GM21360 (cell line): ENCODE data around the gene B3GNT9.
"Not testable (repeated sequence)": the region's sequence is repeated elsewhere in the genome, so short reads cannot be mapped to it uniquely, and the experiment has no call there.

Source experiments
- ATAC-seq: cut with Tn5 transposase; IDR thresholded peaks from one replicate; pipeline ENCODE4 v1.9.1; 2021; ENCODE audit warnings: mild to moderate bottlenecking, moderate library complexity; ENCODE audit not compliant: unreplicated experiment

Gene B3GNT9

DNA sequence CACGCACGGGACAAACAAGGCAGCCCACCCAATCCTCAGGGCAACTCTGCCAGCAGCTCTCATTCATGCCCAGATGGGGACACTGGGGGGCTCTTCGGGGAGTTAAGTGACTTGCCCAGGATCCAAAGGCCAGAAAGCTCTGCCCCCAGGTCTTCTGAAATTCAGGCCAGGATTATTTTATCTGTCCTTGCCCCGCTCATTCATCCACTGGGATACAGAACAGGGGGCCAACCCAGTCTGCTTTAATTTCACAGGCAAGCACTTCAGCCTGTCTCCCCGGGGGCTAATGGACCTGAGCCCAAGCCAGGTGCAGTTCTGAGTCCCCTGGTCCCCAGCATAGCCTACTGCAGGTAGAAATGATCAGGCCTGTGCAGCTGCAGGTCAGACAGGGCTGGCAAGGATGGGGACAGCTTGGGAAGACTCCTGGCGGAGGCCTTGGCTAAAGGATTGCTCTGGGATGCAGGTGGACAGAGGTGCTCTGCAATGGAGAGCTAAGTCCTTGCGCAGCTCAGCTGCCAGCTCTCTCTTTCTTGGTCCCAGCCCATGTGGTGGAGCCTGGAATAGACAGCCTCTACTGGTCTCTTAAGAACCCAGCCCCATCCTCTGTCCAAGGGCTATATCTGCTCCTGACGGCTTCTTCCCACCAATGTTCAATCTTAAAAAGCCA is 766 bp upstream of the B3GNT9 start:
- no peak for ATAC-seq

DNA sequence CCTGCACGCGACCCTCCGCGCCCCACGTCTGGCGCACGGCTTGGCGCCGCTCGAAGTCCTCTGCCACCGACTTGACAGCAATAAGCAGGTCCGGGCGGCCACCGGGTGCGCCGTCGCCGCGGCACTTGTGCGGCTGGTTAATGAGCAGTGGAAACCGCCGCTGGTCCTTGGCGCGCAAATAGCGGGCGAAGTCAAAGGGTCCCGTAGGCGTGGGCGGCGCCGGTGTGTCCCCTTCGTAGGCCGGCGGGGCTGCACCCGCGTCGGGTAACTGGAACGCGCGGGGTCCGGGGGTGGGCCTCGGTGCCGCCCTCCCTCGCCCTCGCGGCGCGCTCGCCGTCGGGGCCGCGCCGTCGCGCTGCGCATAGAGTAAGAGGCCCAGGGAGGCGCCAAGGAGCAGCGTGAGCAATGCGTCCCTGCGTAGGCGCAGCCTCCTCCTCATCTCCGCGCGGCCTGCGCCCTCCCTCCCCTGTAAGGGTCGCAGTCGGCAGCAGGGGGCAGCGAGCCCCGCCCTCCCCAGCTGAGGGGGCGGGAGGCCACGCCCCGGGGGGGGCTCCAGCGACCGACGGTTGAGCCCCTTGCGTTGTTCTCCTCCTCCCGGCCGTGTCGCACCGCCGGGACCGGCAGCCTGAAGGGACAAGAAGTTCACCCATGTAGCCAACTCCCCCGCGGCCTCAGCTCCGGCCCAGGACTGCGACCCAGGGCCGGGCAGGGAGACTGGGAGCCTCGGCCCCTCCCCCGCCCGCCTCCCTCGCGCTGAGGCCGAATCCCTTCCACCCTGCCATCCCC is 558 bp downstream of the B3GNT9 start:
- peak; percentile 34 for ATAC-seq

DNA sequence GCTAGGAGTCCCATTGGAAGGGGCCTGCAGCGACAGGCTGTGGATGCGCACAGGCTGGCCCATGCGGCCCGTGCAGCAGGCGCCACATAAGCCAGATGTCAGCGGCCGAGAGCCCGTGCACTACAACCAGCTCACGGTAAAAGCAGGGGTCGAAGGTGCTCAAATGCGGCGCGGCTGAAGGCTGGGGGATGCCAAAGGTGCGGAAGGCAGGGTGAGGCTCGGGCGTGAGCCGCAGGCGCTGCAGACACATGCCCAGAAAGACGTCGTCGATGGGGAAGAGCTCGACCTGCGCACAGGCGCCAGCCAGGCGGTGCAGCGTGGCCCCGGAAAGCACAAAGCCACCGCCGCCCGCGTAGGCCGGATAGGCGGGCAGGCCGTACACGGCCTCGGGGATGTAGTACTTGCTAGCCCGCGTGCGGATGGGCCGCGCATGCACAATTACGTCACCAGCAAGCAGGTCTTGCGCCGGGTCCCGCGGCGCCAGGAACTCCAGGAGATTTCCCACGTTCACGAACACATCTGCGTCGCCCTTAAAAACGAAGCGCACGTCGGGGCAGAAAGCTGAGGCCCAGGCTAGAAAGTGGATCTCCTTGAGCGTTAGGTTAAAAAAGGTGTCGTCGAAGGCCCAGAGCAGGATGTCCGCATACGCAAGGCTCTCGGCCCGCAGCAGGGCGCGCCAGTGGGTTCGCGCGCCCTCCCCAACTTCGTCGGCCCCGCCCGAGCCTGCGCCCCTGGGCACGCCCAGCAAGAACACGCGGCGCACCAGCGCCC is 1.3 kb downstream of the B3GNT9 start:
- no peak for ATAC-seq

DNA sequence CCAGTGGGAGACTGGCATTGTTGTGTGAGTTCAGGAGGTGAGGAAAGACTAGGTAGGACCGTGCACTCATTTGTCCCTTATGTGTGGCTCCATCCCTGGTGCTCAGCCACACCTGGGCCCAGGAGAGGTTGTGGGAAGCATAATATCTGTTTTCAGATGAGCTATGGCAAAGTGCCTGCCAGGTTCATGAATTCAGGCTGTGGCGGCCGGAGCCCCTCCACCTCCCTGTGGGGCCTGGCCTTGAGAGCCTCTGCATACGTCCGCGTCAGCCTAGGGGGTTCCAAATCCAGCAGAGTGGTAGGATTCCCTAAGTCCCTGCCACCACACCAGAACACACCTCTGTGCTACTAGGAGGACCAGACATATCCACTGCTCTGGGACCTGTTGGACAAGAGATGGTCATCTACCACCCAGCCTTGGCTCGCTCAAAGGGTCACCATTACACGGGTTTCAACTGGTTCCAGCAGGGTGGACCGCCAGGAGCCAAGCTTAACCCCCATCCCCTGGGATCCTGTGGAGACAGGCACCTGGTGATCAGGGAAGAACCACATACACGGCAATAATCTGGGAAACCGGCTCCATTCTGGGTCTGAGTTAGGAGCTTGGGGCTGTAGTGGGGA is 2.0 kb downstream of the B3GNT9 start:
- ATAC-seq = no peak

DNA sequence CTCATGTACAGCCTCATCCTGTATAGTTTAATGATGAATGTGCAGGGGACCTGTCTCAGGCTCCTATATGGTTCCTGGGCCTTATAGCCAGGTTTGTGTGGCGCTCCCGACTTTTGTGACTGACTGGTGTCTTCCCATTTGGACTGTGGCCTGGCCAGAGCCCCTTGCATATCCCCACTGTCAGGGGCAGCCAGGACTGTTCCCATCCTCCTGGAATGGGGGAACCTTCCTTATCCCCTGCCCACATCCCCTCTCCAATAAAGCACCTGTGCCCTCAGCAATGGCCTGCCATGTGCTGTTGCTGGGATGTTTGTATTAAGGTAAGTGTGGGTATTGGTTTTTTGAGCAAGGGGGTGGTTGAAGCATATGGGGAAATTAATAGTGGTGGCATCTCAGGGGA is 2.6 kb downstream of the B3GNT9 start:
- ATAC-seq = no peak

DNA sequence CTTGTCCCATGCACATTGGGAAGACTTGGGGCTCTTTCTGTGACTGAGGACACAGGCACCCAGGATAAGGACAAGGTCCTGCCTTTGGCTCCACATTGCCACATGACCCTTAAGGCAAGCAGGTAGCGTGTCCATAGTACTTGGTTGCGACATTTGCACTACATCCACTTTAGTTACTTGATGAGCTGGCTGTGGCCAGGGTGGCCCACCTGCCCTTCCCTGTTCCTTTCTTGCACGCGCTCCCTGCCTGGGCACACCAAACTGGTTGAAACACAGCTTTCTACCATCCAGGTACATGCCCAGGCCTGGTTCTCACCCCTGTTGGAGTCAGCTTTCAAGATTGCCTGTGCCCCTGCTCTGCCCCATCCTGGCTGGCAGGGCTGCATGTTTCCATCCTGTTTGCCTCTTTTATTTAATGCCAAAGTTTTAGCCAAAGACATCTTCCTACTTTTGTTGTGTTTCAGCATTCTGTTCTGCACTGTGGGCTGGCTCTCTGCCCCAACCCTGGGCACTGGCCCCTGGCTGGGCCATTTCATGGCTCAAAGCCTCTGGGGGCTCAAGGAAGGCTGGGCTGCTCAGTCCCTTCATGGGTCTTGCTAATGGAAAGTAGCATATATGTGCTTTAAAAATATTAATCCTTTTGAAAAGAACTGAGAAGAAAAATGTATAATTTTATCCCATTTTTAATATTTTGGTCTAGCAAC is 3.2 kb downstream of the B3GNT9 start:
- no peak for ATAC-seq

DNA sequence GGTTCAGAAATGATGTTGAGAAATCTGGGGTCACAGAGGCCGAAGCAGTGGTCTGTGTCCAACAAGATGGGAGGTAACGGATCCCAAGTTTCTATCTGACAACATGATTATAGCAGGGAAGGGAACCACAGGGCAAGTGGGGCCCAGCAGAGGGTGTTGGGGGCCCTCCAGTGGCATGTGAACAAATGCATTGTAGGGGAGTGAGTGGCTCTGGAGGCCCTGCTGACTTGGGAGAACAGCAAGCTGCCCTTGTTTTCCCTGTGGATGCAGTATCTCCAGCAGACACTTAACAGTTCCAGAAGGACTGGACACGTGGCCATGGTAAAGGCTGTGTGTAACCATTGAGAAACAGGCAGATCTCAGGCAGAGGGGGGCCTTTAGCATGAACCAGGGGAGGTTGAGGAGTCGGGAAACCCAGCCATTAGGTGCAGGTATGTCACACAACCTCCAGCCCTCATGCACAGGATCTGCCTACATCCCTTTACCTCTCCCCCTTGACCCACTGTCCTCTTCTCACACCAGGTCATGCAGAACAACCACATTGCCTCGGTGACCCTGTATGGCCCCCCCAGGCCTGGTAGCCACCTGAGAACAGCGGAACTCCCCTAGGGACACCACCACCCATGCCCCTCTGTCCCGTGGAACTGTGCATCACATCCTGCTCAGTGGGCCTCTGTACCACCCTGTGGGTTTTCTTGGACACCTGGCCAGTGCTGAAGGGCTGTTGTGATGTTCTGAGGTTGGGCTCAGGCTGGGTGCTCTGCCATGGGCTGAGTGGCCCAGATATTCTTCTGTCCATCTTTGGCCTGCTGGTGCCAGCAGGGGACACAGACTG is 4.1 kb downstream of the B3GNT9 start:
- no peak for ATAC-seq

DNA sequence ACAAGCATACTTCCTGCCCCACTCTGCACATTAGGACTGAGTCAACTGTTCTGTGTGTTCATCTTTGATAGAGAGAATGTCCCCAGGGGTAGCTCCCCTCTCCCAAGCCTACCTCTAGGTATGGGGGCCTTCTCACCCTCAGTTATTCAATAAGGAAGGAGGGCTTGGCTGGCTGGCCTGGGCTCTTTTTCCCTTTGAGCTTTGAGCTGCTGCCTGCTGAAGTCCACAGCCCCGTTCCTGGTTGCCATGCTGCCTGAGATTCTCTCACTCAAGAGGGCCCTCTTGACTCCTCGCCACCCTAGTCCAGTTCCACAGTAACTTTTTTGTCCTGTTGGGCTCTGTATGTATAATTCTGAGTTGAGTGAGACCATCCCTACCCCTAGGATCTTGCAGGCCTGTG is 5.1 kb downstream of the B3GNT9 start:
- ATAC-seq = no peak

DNA sequence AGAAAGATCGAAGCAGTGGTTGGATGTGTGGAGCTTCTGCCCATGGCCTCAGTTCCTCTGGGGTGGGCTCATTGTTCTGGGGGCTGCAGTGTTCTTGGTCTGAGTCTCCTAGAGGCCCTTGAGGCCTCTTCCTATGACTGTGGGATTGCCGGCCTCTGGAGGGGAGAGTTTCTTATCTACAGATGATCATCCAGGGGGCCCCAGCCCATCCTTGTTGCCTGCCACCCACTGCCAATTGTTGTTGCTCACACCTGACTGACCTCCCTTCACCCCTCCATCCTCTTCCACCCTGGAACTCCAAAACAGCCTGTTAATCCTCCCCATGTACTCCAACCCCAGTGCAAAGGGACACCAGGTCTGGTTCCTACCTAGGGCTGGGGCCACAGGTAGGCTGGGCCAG is 5.9 kb downstream of the B3GNT9 start:
- ATAC-seq = no peak

DNA sequence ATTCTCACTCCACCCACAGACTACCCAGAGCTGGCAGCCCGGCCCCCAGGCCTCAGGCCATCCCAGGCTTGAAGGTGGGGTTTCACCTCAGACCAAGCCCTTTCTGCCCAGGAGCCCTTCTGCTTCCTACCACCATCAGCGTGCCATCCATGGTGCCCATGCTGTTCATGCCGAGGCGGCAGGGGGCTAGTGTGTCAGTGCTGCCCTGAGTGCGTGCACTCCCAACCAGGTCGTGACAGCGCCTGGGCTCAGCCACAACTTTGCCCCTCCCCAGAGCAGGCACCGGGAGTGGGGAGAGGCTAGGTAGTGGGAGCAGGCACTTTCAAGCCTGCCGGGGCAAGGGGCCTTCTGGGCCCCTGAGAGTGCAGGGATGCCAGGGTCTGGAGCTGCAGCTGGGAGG is 8.5 kb downstream of the B3GNT9 start:
- ATAC-seq = no peak

DNA sequence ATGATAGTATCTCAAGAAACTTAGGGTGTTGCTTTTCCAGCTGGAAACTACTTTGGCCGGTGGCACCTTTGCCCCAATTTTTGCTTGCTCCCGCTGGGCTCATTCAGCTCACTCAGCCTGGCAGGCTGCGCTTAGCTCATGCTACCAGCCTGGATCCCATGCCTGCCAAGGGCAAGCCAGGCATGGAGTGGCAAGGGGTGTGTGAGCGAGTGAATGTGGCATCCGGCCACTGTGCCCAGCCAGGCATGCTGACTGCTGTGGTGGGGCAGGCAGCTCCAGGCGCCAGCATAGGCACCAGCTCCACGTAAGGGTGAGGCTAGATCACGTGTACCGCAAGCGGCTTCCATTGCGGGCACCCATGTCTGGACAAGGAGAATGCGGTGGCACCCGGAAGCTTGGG is 9.4 kb downstream of the B3GNT9 start:
- no peak for ATAC-seq

DNA sequence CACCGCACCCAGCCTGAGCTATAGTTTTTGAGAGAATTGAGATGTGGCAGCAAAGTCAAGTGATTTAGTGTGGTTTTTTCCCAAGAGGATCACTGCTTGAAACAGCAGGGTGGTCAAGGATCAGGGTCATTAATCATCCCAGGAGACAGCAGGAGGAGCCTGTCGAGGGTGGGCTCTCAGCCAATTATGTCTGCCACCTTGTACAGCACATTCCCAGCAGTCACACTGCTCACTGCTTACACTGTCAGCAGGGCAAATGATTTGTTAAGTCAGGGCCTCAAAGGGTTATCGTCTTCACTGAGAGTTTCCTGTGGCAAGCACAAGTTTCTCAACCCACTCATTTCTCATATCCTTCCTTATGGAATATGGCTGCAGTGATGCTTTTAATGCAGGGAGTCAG is 13.2 kb downstream of the B3GNT9 start:
- ATAC-seq = no peak

DNA sequence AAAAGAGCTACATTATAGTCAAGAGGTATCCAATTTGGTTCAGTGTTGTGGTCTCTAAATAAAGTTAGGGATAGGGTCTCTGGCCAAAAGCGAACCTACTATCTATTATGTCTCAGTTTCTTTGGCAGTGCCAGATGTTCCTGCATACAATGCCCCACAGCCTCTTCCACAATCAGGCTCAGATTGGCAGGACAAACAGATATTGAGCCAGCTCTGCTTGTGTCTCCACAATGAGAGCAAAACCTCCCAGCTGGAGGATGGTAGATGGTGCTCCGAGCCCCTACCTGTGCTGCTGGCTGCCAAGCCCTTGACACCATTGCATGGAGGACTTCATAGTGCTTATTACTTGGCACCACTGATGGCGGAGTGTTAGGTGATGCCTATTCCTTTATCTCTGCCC is 21.4 kb downstream of the B3GNT9 start:
- ATAC-seq = no peak

DNA sequence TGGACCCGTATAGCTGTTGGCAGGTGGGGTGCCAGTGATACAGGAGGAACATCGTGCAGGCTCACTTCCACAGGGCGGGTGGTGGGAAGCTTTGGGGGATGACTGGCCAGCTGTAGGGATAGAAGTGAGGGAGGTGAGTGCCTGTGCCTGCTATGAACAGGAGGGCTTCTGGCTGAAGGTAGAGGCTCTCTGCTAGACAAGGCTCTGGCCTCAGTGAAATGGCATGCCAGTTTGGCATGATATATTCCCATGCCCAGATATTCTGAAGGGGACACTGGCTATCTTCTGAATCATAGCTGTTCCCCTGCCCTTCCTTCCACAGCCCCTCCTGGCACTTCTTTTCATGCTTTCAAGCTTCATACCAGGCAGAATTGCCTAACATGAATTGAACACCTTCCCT is 21.9 kb downstream of the B3GNT9 start:
- no peak for ATAC-seq

DNA sequence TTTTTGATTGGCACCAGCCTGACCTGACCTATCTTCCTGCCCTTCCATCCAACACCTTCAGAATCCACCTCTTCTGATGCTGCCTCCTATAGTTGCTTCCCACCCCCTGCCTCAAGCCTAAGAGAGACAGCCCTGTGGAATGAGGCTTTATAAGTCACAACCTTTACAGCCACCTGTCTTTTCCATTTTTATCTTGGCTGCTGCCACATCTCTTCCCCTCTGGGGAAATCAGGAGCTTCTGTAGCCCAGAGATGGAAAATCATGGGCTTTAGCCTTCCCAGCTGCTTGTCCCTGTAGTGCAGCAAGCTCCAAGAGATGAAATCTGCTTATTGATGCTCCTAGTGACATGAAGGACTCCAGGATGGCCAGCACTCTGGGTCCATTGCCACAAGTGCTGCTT is 22.4 kb downstream of the B3GNT9 start:
- ATAC-seq = no peak

DNA sequence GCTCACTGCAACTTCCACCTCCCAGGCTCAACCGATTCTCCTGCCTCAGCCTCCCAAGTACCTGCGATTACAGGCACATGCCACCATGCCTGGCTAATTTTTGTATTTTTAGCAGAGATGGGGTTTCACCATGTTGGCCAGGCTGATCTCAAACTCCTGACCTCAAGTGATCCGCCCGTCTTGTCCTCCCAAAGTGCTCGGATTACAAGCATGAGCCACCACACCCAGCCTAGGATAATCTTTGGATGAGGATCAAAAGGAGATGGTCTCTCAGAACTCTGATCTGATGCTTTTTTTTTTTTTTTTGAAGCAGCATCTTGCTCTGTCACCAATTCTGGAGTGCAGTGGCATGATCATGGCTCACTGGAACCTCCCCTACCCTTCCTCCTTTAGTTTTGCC is 28.0 kb downstream of the B3GNT9 start:
- not testable (repeated sequence) for ATAC-seq

DNA sequence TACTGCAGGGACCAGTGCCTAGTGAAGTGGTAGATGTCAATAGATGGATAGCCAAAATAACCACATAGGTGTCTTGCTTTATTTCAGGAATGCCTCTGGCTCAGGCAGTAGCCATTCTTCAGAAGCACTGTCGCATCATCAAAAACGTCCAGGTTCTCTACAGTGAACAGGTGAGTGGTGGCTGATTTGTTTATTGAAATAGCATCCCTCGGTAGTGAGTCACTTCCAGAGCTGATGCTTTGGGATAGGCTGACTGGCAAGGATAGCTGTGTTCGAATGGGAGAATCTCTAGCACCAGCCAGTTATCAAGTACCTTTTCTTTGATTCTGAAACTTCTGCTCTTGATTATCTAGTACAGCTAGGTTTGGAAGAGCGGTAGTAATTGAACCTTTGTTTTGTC is 30.8 kb downstream of the B3GNT9 start:
- ATAC-seq = no peak

DNA sequence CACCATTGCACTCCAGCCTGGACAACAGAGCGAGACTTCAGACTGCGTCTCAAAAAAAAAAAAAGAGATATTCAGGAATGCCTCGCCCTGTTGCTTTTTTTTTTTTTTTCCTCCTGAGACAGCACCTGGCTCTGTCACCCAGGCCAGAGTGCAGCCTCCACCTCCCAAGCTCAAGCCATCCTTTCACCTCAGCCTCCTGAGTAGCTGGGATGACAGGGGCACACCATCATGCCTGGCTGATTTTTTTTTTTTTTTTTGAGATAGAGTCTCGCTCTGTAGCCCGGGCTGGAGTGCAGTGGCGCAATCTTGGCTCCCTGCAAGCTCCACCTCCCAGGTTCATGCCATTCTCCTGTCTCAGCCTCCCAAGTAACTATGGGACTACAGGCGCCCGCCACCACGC is 33.1 kb downstream of the B3GNT9 start:
- no peak for ATAC-seq

DNA sequence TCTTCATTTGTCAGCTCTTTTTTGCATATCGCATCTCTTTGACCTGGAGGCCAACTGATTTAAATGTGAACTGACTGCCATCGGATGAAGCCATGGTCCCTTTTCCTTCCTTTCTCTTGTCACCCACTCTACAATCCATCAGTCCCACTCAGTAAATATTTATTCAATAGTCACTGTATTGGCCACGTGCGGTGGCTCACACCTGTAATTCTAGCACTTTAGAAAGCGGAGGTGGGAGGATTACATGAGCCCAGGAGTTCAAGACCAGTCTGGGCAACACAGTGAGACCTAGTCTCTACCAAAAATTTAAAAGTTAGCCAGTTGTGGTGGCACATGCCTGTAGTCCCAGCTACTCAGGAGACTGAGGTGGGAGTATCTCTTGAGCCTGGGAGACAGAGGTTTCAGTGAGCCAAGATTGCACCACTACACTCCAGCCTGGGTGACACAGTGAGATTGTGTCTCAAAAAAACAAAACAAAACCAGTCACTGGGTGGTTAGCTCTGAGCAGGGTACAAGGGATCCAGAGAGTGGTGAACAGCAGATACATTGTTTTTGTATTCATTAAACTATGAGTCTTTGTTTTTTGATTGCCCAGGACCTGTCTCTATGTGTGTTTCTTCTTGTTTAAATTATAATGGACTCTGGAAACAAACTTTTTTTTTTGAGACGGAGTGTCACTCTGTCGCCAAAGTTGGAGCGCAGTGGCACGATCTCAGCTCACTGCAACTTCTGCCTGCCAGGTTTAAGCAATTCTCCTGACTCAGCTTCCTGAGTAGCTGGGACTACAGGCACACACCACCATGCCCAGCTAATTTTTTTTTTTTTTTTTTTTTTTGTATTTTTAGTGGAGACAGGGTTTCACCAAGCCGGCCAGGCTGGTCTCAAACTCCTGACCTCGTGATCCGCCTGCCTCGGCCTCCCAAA is 34.1 kb downstream of the B3GNT9 start:
- no peak for ATAC-seq
